Measurements from ENCODE around the gene ITGAD. TPM values are rescaled to one million over a fixed set of nuclear protein-coding genes. Genes with fewer than 3 reads are reported as not detected.

Gene ITGAD
- total RNA-seq, 4 donors from 2014 or later: 0.27 TPM; not detected in 3

DNA sequence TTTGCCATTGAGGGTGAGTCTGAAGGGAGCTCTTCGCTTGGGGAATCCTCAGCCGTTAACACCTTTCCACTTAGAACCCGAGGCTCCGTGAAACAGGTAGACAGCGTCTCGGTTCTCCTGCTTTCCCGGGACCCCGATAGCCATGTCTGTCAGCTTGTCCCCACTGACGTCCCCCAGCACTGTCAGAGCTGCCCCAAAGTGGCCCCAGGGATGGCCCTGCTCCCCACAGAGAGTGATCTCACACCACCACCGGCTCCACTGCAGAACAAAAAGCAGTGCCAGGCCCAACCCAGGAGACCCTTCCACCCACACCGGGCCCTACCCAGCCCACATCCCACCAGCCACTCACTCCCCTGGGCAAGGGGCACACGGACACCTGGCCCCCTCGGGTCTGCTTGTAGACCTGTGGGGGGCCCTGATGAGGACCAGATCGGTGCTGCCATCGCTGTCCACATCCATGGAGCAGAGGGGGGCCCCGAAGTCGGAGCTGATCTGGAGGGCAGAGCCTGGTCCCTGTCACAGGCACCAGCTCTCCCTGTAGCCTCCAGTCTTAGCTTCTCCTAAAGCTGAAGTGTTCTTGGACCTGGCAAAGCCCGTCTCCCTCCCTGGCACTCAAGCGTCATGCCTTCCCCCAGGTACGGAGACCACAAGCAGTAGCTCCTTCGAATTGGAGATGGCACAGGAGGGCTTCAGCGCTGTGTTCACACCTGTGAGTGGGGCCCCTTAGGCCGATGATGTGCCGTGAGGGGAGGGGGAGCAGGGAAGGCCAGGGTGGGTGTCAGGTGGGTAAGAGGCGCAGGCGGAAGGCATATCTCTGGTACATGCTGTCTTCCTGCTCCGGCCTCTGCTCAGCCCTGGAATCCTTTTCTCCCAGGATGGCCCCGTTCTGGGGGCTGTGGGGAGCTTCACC lies 31.7 kb upstream of the ITGAD start:
- TF ChIP-seq POLR2AphosphoS5 (IDR thresholded peaks at IDR 0.05): no peak
- no peak for TF ChIP-seq POLR2A (IDR thresholded peaks at IDR 0.05)
- no peak for TF ChIP-seq EP300 (IDR thresholded peaks at IDR 0.05)
- TF ChIP-seq, protein P1, sequence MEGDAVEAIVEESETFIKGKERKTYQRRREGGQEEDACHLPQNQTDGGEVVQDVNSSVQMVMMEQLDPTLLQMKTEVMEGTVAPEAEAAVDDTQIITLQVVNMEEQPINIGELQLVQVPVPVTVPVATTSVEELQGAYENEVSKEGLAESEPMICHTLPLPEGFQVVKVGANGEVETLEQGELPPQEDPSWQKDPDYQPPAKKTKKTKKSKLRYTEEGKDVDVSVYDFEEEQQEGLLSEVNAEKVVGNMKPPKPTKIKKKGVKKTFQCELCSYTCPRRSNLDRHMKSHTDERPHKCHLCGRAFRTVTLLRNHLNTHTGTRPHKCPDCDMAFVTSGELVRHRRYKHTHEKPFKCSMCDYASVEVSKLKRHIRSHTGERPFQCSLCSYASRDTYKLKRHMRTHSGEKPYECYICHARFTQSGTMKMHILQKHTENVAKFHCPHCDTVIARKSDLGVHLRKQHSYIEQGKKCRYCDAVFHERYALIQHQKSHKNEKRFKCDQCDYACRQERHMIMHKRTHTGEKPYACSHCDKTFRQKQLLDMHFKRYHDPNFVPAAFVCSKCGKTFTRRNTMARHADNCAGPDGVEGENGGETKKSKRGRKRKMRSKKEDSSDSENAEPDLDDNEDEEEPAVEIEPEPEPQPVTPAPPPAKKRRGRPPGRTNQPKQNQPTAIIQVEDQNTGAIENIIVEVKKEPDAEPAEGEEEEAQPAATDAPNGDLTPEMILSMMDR (IDR thresholded peaks at IDR 0.05): no peak
- 65 to 89% methylated on average over 2 to 6 of the region's 28 CpGs for WGBS, 2 donors (ENCODE audit: low coverage in 1 of 2)
- no peak for ATAC-seq
- Histone ChIP-seq H3K4me3 (no peak overlapping the region), H3K4me1 (no peaks in the 10 kb centered on the region), H3K9me3 (no peaks in the 10 kb centered on the region), H3K27ac (no peak overlapping the region), H3K27me3 (peaks cover 40% of the 10 kb centered on the region), H3K36me3 (no peaks in the 10 kb centered on the region)

DNA sequence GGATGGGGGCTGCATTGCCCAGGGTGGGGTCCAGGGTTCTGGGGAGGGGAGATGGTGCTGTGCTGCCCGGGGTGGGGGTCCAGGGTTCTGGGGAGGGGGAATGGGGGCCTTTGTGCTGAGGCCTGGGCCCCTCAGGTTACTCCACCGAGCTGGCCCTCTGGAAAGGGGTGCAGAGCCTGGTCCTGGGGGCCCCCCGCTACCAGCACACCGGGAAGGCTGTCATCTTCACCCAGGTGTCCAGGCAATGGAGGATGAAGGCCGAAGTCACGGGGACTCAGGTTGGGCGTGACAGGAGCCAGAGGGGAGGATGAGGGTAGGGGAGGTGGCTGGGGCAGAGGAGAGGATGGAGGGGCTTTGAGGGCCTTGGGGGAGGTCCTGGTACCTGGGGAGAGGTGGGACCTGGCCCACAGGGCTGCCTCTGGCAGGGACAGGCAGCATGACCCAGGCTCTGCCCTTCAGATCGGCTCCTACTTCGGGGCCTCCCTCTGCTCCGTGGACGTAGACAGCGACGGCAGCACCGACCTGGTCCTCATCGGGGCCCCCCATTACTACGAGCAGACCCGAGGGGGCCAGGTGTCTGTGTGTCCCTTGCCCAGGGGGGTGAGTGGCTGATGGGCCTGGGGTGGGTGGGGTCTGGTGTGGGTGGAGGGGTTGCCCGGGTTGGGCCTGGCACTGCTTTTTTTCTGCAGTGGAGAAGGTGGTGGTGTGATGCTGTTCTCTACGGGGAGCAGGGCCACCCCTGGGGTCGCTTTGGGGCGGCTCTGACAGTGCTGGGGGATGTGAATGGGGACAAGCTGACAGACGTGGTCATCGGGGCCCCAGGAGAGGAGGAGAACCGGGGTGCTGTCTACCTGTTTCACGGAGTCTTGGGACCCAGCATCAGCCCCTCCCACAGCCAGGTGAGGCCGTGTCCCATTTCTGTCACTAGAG lies 30.4 kb upstream of the ITGAD start:
- H3K4me3 ChIP-seq: no peak overlapping the region
- no peaks in the 10 kb centered on the region for H3K4me1 ChIP-seq
- ATAC-seq: no peak
- WGBS, 2 donors (ENCODE audit: low coverage in 1 of 2): no CpG with 5 or more reads among the region's 26 CpGs
- H3K27ac ChIP-seq: no peak overlapping the region
- no peaks in the 10 kb centered on the region for H3K9me3 ChIP-seq
- TF ChIP-seq POLR2A (IDR thresholded peaks at IDR 0.05) (no peak), EP300 (IDR thresholded peaks at IDR 0.05) (no peak), POLR2AphosphoS5 (IDR thresholded peaks at IDR 0.05) (no peak)
- TF ChIP-seq, protein P1 (IDR thresholded peaks at IDR 0.05): no peak
- peaks cover 31% of the 10 kb centered on the region for H3K27me3 ChIP-seq
- no peaks in the 10 kb centered on the region for H3K36me3 ChIP-seq

DNA sequence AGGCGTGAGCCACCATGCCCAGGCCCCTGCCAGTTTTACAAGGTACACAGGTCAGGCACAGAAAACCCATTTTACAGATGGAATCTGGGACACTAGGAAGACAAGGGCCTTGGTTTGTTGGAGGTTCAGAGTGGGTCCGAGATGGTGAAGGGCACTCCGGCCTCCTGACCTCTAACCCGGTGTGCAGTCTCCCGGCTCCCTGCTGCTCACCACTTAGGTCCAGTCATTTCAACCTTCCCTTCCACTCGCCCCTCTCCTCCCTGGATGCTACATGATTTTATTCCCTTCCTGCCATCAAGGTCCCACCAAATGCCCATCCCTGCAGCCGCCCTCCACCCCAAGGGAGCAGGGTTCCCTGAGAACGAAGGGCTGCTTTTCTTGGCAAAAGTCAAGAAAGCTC lies 29.4 kb upstream of the ITGAD start:
- WGBS, 2 donors (ENCODE audit: low coverage in 1 of 2): 89% methylated on average over 5 of the region's 8 CpGs; no CpG with 5 or more reads in 1 of the 2 donors
- no peak overlapping the region for H3K27ac ChIP-seq
- no peak for ATAC-seq
- no peak for TF ChIP-seq POLR2A (IDR thresholded peaks at IDR 0.05)
- H3K4me3 ChIP-seq: no peak overlapping the region
- no peaks in the 10 kb centered on the region for H3K4me1 ChIP-seq
- H3K9me3 ChIP-seq: no peaks in the 10 kb centered on the region
- peaks cover 31% of the 10 kb centered on the region for H3K27me3 ChIP-seq
- H3K36me3 ChIP-seq: no peaks in the 10 kb centered on the region

DNA sequence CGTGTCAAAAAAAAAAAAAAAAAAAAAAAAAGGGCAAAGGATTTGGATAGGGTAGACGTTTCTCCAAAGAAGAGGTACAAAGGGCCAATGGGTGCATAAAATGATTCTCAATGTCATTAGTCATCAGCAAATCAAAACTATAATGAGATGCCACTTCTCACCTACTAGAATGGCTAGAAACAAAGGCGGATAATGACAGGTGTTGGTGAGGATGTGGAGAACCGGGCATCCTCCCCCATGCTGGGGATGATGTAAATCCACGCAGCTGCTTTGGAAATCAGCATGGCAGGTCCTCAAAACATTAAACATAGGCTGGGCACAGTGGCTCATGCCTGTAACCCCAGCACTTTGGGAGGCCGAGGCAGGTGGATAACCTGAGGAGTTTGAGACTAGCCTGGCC lies 28.7 kb upstream of the ITGAD start:
- no peaks in the 10 kb centered on the region for H3K4me1 ChIP-seq
- TF ChIP-seq EP300 (IDR thresholded peaks at IDR 0.05) (no peak), POLR2A (IDR thresholded peaks at IDR 0.05) (no peak), POLR2AphosphoS5 (IDR thresholded peaks at IDR 0.05) (no peak)
- TF ChIP-seq, protein P1 (IDR thresholded peaks at IDR 0.05): no peak
- no peak for ATAC-seq
- WGBS, 2 donors (ENCODE audit: low coverage in 1 of 2): 72 to 75% methylated on average over 3 to 5 of the region's 6 CpGs
- H3K27me3 ChIP-seq: peaks cover 31% of the 10 kb centered on the region
- no peak overlapping the region for H3K27ac ChIP-seq
- H3K4me3 ChIP-seq: no peak overlapping the region
- no peaks in the 10 kb centered on the region for H3K9me3 ChIP-seq
- no peaks in the 10 kb centered on the region for H3K36me3 ChIP-seq

DNA sequence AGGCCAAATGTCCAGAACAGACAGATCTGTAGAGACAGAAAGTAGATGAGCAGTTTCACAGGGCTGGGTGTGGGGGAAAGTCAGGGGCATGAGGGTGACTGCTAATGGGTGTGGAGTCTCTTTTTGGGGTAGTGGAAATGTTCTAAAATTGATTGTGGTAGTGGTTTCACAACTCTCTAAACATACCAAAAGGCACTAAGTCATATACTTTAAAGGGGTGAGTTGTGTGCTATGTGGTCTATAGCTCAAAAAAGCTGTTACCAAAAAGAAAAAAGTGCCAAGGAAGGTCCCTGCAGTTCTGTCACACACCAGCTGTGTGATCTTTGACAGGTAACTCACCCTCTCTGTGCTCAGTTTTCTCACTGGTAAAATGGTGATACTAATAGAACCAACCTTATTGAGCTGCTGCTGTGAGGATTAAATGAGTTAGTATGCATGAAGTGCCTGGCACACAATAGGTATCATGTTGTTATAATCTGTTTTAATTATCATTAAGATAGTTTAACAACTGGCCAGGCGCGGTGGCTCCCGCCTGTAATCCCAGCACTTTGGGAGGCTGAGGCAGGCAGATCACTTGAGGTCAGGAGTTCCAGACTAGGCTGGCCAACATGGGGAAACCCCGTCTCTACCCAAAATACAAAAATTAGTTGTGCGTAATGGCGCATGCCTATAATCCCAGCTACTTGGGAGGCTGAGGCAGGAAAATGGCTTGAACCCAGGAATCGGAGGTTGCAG lies 27.8 kb upstream of the ITGAD start:
- Histone ChIP-seq H3K27me3 (peaks cover 36% of the 10 kb centered on the region), H3K9me3 (no peaks in the 10 kb centered on the region), H3K4me3 (no peak overlapping the region), H3K27ac (no peak overlapping the region), H3K4me1 (no peaks in the 10 kb centered on the region), H3K36me3 (no peaks in the 10 kb centered on the region)
- ATAC-seq: no peak
- 79 to 85% methylated on average over 4 to 5 of the region's 7 CpGs for WGBS, 2 donors (ENCODE audit: low coverage in 1 of 2)
- TF ChIP-seq, protein P1 (IDR thresholded peaks at IDR 0.05): no peak
- TF ChIP-seq POLR2AphosphoS5 (IDR thresholded peaks at IDR 0.05) (no peak), POLR2A (IDR thresholded peaks at IDR 0.05) (no peak), EP300 (IDR thresholded peaks at IDR 0.05) (no peak)

Measured in gastroesophageal sphincter (tissue), 4 donors.